Femur (tissue), 1 donor: ENCODE measurements around the gene PDXP.

Experiments used
- DNase-seq: peaks from one replicate; pipeline ENCODE4 v3.0.0-alpha.2; 2017

PDXP gene

DNA sequence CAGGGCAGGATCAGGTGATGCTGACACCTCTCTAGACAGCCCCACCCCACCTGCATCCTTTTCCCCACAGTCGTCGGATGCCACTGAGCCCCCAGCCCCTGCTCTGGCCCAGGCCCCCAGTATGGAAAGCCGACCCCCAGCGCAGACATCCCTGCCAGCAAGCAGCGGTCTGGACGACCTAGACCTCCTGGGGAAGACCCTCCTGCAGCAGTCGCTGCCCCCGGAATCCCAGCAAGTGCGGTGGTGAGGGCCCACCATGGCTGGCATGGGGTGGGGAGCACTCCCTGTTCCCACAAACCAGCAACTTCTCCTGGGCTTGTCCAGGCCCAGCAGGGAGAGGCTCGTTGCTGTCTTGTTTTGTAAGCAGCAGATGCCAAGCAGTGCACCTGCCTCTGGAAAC lies 28.6 kb upstream of the PDXP start:
- DNase-seq, result no peak

DNA sequence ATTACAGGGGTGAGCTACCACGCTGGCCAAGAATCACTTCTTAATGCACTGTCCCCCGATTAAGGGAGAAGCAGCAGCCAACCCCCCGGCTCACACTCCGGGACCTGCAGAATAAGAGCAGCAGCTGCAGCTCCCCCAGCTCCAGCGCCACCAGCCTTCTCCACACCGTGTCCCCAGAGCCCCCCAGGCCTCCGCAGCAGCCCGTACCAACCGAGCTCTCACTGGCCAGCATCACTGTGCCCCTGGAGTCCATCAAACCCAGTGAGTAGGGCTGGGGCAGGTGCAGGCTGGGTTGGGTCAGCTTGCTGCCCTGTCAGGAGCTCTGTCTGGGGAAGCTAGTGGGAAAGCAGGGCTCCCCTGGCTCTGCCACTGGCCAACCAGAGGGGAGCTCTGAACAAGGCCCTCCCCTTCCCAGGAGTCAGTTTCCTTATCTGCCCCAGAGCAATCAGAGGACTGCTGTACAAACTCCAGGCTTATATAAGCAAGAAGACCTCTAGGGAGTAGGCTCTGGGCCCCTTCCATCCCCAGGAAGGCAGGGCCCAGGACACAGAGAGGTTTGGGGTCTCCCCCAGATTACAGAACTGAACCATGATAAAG lies 27.6 kb upstream of the PDXP start:
- no peak for DNase-seq

DNA sequence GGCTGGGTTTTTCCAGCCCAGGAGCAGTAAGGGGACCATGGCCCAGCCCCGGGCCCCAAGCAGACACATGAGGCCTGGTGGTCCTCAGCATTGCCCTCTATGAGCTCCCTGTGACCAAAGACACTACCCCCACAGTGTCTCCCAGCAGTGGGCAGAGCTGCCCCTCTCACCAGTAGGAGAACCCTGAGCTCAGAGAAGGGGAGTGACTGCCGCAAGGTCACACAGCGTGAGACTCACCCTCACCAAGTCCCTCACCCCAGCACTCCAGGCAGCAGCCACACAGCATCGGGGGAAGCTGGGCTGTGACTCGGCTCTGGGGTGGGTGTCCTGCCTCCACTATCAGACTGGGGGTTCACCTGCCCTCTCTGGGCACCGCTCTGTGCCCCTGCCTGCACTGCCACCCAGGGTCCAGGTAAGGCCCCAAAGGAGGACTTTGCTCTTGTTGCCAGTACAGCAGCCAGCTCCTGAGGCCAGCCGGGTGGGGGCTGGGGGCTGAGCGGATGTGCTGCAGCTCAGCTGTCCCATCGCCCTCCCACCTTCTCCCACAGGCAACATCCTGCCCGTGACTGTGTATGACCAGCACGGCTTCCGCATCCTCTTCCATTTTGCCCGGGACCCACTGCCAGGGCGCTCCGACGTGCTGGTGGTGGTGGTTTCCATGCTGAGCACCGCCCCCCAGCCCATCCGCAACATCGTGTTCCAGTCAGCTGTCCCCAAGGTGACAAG lies 26.9 kb upstream of the PDXP start:
- no peak for DNase-seq

DNA sequence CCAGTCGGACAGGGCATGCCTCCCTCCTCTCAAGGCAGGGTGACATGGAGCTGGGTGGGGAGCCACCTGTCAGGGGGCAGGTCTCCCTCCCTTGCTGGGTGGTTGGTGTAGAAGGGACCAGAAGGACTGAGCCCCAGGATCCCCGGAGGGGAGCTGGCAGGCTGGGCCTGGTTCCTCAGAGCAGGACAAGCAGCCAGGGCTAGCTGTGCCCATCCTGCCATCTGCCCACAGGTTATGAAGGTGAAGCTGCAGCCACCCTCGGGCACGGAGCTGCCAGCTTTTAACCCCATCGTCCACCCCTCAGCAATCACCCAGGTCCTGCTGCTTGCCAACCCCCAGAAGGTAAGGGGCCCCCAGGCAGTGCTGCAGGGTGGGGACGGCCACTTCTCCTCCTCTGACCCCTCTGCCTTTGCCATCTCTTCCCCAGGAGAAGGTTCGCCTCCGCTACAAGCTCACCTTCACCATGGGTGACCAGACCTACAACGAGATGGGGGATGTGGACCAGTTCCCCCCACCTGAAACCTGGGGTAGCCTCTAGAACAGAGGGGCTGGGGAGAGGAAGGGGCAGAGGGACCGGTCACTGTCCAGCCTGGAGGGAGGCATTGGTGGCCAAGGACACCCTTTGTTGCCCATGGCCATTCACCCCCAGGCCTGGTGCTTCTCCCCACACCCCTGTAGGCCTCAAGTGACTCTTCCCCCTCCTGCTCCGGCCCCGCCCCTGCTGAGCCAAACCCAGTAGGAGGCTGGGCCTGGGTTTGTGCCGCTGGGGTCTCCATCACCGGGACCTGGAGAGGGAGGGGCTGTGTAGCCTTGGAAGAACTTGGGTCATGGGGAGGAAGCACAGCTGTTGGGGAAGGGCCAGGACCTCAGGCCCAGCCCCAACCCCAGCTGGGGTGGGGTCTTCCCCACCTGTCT lies 26.1 kb upstream of the PDXP start:
- no peak for DNase-seq

DNA sequence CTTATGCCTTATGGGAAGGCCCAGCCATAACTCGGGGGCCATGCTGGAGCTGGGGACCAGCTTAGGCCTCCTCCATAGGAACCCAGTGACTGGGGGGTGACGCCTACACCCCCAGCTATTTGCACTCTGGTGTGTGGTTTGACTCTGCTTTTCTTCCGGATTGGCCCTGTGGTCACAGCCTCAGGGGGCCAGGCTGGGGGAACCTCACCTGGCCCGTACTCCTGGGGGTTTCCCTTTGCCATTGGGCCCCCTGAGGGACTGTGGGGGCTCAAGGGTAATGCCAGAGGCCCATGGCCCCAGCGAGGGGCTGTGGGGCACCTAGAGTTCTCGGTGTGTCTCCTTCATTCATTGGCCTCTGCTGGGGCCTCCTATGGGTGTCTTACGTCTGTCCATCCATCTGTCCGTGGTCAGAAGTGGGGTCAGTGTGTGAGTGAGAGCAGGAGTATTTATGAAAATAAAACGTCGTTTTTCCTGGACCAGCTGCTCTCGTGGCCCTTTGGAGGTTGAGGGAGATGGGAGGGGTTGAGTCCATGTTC lies 25.4 kb upstream of the PDXP start:
- no peak for DNase-seq

DNA sequence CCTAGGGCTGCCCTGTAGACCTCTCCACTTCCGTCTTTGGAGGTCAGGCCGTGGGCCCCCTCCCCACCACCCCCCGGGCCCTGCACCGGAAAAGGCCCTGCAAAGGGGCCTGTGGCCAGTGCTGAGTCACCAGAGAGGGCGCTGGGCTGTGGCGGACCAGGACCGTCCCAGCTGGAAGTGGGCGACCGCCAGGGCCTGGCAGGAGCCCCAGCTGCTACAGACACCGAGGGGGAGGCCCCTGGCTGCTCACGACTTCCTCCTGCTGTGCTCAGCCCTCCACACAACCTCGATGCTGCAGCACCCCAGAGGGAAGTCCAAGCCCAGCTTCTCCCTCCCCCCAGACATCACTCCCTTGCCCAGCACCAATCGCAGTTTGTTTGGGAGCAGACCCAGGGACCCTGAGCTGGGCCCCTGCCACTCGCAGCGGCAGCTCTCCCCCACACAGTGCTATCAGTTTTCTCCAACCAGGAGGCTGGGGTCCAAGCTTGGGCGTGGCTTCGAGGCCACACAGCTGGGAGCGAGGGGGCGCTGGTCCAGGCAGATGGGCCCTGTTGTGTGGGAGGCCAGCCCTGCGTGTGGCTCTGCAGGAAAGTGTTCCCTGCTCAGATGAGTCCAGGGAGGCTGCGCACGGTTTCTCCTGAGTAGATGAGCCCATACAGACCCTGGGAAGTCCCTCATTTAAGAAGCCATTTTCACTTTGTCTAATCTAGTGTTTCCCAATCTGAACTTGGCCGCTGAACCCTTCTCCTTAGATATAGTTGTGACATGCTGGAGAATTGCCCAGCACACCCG lies 24.7 kb upstream of the PDXP start:
- DNase-seq, result peak; percentile 96

DNA sequence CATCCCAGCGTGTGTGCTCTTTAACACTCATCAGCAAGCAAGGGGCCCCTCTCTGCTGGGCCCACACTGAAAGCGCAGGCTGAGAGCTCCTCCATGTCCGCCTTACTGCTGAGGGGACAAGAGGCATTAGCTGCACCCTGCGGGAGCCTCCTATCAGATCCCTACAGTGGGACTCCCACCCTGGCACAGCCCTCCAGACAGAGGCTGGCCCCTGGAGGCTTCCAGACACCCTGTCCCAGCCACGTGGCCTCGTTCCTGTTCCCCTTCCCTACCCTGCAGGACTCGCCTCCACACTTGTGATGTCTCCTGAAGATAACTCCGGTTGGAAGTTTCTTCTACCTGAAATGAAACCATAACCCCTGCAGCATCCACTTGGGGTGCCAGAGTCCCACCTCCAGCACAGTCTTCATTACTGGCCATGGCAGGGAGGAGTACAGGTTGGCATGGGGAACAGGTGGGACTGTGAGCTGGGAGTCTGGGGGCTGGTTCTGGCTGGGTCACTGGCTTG lies 24.1 kb upstream of the PDXP start:
- DNase-seq, result no peak

DNA sequence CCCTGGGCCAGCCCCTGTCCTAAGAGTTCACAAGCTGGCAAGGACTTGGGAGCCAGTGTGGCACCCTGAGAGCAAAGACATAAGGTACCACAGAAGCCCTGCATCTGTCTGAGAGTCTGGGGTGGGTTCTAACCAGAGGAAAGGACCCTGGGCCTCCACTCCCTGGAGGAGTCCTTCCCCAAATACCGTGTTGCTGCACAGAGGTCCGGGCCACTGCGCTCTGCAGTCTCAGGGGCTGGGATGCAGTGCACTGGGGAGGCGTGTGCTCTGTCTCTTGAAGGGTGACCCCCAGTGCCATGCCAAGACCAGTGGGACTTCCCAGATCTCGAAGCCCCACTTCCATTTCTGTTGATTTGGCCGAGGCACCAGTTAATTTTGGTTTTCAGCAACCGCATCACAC lies 23.4 kb upstream of the PDXP start:
- DNase-seq, result peak; percentile 30

DNA sequence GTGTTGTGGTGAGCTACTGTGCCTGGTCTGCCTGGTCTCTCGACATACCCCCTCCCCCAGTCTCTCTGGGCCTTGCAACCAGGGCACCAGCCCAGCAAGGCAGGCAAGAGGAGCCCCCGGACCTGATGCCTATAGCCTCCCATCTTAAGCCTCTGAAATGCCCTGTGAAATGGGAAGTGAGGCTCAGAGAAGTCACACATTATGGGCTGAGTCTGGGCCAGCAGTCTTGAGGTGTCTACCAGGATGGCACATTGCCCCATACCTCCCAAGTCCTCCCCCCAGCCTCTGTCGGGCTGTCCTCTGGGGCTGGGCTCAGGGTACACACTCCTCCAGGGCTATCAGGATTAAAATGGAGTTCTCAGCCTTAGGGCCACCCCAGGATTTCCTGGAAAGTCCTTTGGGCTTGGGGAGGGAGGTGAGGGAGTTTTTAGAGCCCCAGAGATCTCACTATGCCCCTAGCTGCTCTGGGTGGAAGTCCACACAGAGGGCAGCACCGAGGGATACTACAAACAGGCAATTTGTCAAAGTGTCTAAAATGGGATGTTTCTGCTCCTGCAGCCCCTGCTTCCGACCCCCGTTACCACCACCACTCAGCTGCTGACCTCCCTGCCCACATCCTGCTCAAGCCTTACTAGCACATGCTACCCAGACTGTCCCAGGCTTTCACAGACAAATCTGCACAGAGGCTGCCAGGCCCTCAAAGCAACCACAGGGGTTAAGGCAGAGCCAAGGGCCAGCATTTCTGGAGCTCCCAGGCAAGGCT lies 22.2 kb upstream of the PDXP start:
- DNase-seq, result peak; percentile 77

DNA sequence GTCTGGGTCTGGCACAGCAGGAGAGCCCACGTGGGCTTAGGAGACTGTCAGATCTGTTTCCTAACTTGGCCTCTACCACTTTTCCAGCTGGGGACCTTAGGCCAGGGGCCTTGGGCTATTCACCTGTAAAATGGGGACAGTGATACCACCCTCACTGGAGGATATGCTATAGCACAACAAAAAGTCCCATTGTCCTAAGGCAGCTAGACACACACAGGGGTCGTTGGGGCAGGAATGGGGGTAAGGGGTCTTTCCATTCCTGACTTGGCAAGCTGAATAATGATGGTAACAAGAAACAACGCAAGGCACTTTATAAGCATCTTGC lies 21.6 kb upstream of the PDXP start:
- DNase-seq, result no peak

DNA sequence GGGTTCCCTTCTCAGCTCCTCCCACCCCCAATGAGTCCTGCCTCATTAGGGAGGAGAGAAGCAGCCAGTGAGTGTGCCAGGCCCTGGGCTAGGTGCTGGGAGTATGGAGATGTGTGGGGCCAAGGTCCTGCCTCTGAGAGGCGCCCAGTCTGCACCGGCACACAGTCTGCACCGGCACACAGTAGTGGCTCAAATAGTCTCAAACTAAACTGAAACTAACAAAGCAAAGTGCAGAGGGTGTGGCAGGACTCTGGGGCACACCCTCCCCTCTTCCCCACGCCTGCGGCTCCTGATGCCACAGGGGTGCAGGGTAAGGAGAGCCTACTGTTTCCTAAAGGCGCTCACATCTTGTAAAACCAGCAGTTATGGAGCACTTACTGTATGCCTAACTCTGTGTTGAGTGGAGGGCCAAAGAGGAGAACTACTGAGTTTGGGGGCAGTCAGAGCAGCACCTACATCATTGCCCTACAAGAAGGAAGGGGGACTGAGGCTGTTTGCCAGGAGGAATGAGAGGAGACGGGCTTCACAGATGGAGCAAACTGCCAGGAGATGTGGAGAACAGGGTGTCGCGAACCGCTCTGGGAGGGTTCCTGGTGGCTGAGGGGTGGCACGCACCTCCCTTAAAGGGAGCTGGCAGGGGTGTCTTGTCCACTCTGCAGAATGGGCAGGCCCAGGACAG lies 20.0 kb upstream of the PDXP start:
- DNase-seq, result peak; percentile 36

DNA sequence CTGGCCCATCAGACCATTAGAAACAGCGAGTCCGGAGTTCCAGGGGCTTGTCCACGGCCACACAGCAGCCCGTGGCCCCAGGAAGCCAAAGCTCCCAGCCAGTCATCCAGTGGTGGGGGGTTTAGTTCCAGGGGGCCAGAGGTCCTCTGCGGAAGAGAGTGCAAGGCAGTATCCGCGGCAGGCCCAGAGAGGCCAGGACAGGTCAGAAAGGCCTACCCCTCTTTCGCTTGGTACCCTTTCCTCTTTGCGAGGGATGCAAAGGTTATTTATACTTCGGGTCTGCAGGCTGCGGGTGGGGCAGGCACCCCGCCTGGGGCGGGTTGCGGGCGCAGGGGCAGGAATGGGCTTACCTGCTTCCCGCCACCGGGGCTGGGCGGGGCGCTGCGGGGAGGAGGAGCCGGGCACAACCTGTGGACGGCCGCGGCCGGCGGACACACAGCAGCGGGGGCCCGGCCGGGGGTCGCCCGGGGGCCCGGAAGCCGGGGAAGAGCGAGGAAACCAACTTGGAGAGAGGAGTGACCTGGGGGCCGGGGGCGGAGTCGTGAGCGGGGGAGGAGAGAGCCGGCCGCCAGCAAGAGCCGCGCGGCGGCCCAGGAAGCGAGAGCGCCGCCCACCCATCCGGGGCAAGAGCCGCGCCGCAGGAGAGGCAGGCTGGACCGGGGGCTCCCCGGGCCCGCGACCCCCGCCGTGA lies 19.3 kb upstream of the PDXP start, which contains the start of gene SH3BP1:
Gene SH3BP1, plus strand, starts transcription at position 600 of the 691 bp plus-strand sequence. CDS start 119 bp downstream, outside the sequence.
- DNase-seq, result peak; percentile 73

DNA sequence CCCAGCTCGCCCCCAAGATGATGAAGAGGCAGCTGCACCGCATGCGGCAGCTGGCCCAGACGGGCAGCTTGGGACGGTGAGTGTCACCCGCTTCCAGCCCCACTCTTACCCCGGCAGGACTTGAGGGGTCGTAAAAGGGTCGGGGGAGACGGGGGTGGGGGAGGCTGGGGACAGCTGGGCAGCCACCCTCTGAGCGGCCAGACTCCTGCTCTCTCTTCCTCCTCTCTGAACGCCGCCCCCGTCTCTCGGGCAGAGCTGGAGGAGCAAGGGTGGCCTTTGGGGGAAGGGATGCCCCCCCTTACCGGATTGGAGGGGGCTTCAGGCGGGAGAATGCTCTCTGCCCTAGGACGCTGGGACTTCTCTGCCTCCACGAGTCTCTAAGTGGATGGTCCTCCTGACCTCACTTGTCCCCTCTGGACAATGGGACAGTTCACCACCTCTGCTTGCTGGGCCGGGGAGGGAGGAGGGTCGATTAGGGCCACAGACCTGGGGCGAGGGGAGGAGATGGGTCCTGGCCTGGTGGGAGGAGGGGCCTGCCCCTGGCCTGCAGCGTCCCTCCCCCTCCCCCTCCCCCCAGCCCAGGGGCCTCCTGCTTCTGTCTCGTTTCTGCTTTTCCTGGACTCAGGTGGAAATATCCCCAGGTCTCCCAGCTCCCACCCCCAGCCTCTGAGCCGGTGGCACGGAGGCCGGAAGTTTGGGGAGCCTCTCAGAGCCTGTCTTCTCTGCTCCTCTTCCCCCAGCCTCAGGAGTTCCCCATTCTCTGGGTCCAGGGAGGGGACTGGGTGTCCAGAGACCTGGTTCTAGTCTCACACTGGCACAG lies 18.5 kb upstream of the PDXP start:
- DNase-seq, result peak; percentile 34

DNA sequence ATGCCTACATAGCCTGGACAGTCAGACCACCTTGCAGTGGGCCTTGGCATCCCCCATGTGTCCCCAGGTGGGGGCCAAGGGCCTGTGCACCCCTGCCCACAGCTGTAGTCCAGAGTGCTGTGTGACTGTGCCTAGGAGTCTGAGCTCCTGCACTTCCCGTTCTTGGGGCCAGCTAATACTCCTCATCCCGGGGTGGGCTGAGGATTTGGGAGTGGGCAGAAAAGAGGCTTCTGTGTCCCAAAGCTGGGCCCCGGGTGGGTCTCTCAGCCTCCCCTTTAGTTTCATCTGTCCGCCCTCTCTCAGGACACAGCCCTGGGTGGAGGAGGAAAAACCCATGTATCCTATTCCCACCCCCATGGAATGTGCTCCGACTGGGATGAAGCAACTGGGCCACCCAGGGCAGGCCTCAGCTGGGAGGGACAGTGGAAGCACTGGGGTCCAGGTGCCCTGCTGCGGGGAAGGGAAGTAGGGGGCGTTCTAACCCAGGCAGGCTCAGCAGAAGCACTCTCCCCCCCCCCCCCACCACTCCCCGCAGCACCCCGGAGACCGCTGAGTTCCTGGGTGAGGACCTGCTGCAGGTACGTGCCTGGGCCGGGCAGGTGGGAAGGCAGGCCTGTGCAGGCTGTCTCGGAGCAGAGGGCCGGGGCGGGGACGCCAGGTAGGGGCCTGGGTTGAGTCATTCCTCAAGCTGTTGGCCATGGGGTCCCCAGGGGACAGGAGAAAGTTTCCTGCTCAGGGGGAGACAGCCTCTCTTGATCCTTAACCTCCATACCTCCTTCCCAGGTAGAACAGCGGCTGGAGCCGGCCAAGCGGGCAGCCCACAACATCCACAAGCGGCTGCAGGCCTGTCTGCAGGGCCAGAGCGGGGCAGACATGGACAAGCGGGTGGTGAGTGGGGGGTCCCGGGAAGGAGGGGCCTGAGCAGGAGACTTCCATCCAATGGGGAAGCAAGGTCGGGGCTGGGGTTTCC lies 17.6 kb upstream of the PDXP start:
- no peak for DNase-seq

DNA sequence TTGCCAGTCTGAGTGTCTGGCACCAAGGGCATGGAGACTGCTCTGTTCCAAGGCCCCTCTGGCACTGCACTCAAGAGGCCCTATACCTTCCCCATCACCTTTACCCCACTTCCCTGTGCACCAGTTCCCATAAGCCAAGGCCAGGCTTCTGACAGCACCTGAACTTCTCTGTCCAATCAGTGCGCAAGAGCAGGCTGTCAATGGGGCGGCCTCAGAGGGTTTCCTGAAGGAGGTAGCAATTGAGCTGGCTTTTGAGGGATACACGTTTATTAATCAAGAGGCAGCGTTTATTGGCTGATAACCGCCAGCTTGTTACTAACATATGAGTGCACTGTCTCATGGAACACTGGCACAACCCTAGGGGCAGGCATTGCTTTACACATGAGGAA lies 17.0 kb upstream of the PDXP start:
- peak; percentile 24 for DNase-seq

DNA sequence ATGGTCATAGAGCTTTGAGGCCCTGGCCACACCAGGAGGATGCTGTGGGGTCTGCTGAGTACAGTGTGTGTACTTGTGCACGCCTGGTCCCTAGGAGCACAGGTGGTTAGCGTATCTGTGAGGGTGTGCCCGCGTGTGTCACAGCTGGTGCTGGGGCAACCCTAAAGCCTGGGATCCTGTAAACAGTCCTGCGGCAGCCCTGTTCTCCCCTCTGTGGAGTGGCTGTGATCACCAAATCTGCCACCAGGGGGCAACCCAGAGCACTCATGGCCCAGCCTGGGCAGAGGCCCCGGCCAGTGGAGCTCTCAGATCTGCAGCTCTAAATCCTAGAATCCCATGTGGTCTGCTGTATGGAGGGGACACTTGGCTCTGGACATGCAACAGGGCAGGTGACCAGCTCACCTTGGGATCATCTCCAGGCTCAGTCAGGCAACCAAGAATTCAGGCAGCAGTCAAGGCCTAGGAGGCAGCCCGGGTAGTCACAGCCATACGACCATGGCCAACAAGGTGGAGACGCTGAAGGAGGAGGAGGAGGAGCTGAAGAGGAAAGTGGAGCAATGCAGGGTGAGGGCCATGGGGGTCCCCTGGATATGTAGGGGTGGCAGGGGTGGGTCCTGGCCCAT lies 15.2 kb upstream of the PDXP start:
- DNase-seq, result peak; percentile 89

DNA sequence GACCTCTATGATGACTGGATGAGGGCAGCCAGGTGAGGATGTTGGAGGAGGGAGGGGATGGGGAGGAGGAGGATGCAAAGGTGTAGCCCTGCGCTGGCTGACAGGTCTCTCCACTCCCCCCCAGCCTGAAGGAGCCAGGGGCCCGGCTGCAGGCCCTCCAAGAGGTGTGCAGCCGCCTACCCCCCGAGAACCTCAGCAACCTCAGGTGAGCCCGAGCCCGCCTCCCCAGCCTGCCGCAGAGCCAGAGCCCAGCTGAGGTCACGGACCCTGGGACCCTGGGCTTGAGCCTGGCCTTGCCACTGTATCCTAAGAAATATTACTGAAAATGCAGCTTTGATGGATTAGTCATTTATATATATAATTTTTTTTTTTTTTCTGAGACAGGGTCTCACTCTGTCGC lies 11.2 kb upstream of the PDXP start:
- no peak for DNase-seq

DNA sequence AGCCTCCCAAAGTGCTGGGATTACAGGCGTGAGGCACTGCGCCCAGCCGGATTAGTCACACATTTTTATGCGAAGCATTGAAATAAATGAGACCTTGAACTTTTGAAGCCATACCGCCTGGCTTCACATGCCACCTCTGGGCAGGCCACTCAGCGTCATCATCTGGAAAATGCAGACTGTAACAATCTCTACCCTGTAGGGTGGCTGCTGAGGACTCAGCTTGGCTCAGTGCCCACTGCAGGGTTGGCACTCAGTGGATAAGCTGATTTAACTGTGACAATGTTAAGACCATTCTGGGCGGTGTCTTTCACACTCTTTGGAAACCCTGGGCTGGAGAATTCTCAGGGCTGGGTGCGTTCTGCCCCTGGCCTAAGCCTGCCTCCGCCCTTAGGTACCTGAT lies 10.6 kb upstream of the PDXP start:
- no peak for DNase-seq
